ENCODE data around the gene EIF5A.

GRCh38 chr17:7308625-7309433 lies 1.4 kb downstream of the EIF5A start:
- TF ChIP-seq GATA2 (IDR thresholded peaks at IDR 0.05; ENCODE audit: low read depth, low read length) (no peak), GATA3 (IDR thresholded peaks at IDR 0.05; ENCODE audit: low read depth, low read length) (no peak)
